Nephron progenitor cell (in vitro differentiated cells): ENCODE data around the gene PKP4.

Experiments
- DNase-seq: peaks from one replicate; pipeline ENCODE4 v3.0.0; 2021
- H3K27ac Mint-ChIP-seq: 2 replicates; pipeline ENCODE4 v1.8.0; 2021; ENCODE audit warnings: mild to moderate bottlenecking, moderate library complexity, mixed read lengths
- H3K27me3 Mint-ChIP-seq: 2 replicates; pipeline ENCODE4 v1.8.0; 2021; ENCODE audit warnings: mild to moderate bottlenecking, low read depth, mixed read lengths; ENCODE audit not compliant: poor library complexity
- H3K36me3 Mint-ChIP-seq: 2 replicates; pipeline ENCODE4 v1.8.0; 2021; ENCODE audit warnings: low read depth, mixed read lengths
- H3K4me1 Mint-ChIP-seq: 2 replicates; pipeline ENCODE4 v1.8.0; 2021; ENCODE audit warnings: mixed read lengths
- H3K4me3 Mint-ChIP-seq: 2 replicates; pipeline ENCODE4 v1.8.0; 2021; ENCODE audit warnings: mild to moderate bottlenecking, moderate library complexity, mixed read lengths
- H3K9me3 Mint-ChIP-seq: 2 replicates; pipeline ENCODE4 v1.8.0; 2021; ENCODE audit warnings: mild to moderate bottlenecking, moderate library complexity, mixed read lengths
- CTCF ChIP-seq: fragments of 200-600 bp; sonication (generic); IDR thresholded peaks from 2 replicates; pipeline ENCODE4 v1.5.0; 2021; ENCODE audit warnings: antibody characterized with exemption

PKP4 gene

GRCh38 chr2:158724803-158725381 lies 268.1 kb downstream of the PKP4 start:
- TF ChIP-seq CTCF, result no peak
- Mint-ChIP-seq H3K36me3 (no peaks in the 10 kb centered on the region), H3K27ac (no peak overlapping the region), H3K9me3 (no peaks in the 10 kb centered on the region), H3K27me3 (no peaks in the 10 kb centered on the region), H3K4me3 (no peak overlapping the region), H3K4me1 (peaks cover 87% of the 10 kb centered on the region)
- no peak for DNase-seq

GRCh38 chr2:158725441-158725891 lies 268.7 kb downstream of the PKP4 start:
- H3K4me1 Mint-ChIP-seq, result peaks cover 88% of the 10 kb centered on the region
- H3K27me3 Mint-ChIP-seq, result no peaks in the 10 kb centered on the region
- no peak overlapping the region for H3K27ac Mint-ChIP-seq
- H3K9me3 Mint-ChIP-seq, result no peaks in the 10 kb centered on the region
- no peak for DNase-seq
- TF ChIP-seq CTCF, result no peak
- no peaks in the 10 kb centered on the region for H3K36me3 Mint-ChIP-seq
- H3K4me3 Mint-ChIP-seq, result no peak overlapping the region

- no peaks in the 10 kb centered on the region for H3K36me3 Mint-ChIP-seq
- H3K4me1 Mint-ChIP-seq, result peaks cover 89% of the 10 kb centered on the region
- H3K27ac Mint-ChIP-seq, result no peak overlapping the region
- no peak for TF ChIP-seq CTCF
- H3K27me3 Mint-ChIP-seq, result no peaks in the 10 kb centered on the region
- H3K4me3 Mint-ChIP-seq, result no peak overlapping the region
- no peaks in the 10 kb centered on the region for H3K9me3 Mint-ChIP-seq
- DNase-seq, result no peak
These were observed 270.3 kb downstream of the PKP4 start for GRCh38 chr2:158726911-158727592.

- no peak for TF ChIP-seq CTCF
- Mint-ChIP-seq H3K36me3 (no peaks in the 10 kb centered on the region), H3K27ac (peak overlapping the region; percentile 88), H3K4me3 (peak overlapping the region; percentile 24), H3K27me3 (no peaks in the 10 kb centered on the region), H3K4me1 (peaks cover 100% of the 10 kb centered on the region), H3K9me3 (no peaks in the 10 kb centered on the region)
- no peak for DNase-seq
These were observed 271.7 kb downstream of the PKP4 start for GRCh38 chr2:158728422-158728821.

DNA sequence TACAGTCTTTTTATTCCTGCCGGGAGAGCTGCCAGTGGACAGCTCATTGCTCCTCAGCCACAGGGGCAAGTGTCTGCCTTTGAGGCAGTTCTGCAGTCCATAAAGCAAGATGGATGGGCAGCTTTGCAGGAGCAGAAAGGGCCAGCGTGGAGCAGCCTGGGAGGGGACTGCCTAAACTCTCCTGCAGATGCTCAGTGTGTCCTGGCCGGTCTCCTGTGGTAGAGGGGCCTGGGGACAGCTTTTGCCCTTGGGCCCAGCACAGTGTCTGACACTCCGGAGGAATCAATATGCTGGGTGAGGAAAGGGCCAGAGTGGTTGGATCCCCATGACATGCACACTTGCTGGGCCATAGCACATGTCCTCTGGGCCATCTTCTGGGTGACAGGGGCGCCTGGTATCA lies 272.7 kb downstream of the PKP4 start:
- no peak for DNase-seq
- Mint-ChIP-seq H3K36me3 (no peaks in the 10 kb centered on the region), H3K4me3 (no peak overlapping the region), H3K9me3 (no peaks in the 10 kb centered on the region), H3K4me1 (peaks cover 95% of the 10 kb centered on the region), H3K27me3 (no peaks in the 10 kb centered on the region), H3K27ac (no peak overlapping the region)
- TF ChIP-seq CTCF, result no peak
